Measurements from ENCODE around the gene CGB3. TPM values are rescaled to one million over a fixed set of nuclear protein-coding genes. Genes with fewer than 3 reads are reported as not detected.
"Not testable (repeated sequence)": the region's sequence is repeated elsewhere in the genome, so short reads cannot be mapped to it uniquely, and the experiment has no call there.

Gene CGB3
- total and polyA plus RNA-seq, 5 donors from 2014 or later: not detected

DNA sequence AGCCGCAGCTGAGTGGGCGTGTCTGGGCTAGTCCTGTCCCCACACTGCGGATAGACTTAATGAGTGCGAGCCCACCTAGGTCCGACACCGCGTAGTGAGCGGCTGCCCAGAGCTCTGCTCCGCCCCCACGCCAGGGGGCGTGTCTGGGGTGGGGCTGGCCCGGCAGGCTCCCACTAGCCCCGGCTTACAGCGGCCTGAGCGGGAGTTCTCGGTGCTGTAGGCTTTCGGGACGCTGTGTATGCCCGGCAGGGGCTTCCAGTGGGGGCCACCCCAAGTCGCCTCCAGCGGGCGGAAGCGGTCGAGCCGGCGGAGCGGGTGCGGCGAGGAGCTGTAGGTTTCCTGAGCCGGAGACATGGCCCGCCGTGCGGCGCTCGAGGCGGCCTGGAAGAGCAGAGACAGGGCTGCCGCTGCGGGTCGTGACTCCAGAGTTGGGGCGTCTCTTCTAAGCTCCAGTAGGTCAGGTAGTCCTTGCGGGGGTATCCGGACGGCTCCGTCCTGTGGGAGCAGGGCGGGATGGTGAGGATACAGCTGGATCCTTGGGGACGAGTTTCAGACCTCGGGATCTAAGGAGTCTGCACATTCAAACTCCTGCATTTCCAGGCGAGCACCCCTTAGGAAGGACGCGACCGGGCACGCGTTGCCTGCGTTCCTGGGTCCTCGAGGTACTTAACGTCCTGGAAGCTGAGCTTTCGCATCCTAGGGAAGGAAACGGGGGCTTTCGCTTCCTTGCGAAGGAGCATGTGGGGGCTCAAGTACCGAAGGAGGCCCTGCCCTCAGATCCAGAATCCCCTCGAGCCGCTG is 32.2 kb upstream of the CGB3 start:
- peaks cover 56% of the 10 kb centered on the region for H3K27me3 Mint-ChIP-seq
- peaks cover 3% of the 10 kb centered on the region for H3K27me3 ChIP-seq (ENCODE audit: control insufficient read depth, insufficient read depth, low read length)
- peaks cover 25% of the 10 kb centered on the region for H3K4me1 ChIP-seq (ENCODE audit: control insufficient read depth, insufficient read depth, low read length, poor library complexity, severe bottlenecking)
- H3K4me3 ChIP-seq (ENCODE audit: low read depth, low read length): peak overlapping the region; percentile 32
- no peak overlapping the region for H3K27ac Mint-ChIP-seq
- no peaks in the 10 kb centered on the region for H3K9me3 ChIP-seq (ENCODE audit: control insufficient read depth in 2 of 2, low read length in 2 of 2)
- peaks cover 0 to 23% (median 10%) of the 10 kb centered on the region in 4 donors for H3K4me1 Mint-ChIP-seq
- no peaks in the 10 kb centered on the region for H3K36me3 Mint-ChIP-seq
- H3K36me3 ChIP-seq (ENCODE audit: control insufficient read depth, insufficient read depth, low read length): no peaks in the 10 kb centered on the region
- H3K4me3 Mint-ChIP-seq: peak overlapping the region; percentile 82 to 88 (median 86)
- ATAC-seq (ENCODE audit: low read depth in 2 of 2): peak; percentile 63 to 66
- peak; percentile 45 to 58 (median 47) for DNase-seq
- no peak overlapping the region for H3K27ac ChIP-seq (ENCODE audit: insufficient read depth, low read length, poor library complexity, severe bottlenecking)
- H3K9me3 Mint-ChIP-seq: peaks cover 0 to 5% (median 0%) of the 10 kb centered on the region in 7 donors

GRCh38 chr19:49050376-49051033 is 26.4 kb upstream of the CGB3 start:
- not testable (repeated sequence) for H3K9me3 Mint-ChIP-seq; H3K27me3 ChIP-seq (ENCODE audit: control insufficient read depth, insufficient read depth, low read length); H3K4me3 ChIP-seq (ENCODE audit: low read depth, low read length); ATAC-seq (ENCODE audit: low read depth in 2 of 2); H3K4me3 Mint-ChIP-seq; DNase-seq; H3K27me3 Mint-ChIP-seq; H3K36me3 Mint-ChIP-seq; H3K9me3 ChIP-seq (ENCODE audit: control insufficient read depth in 2 of 2, low read length in 2 of 2); H3K27ac ChIP-seq (ENCODE audit: insufficient read depth, low read length, poor library complexity, severe bottlenecking); H3K4me1 Mint-ChIP-seq; H3K36me3 ChIP-seq (ENCODE audit: control insufficient read depth, insufficient read depth, low read length); H3K4me1 ChIP-seq (ENCODE audit: control insufficient read depth, insufficient read depth, low read length, poor library complexity, severe bottlenecking); H3K27ac Mint-ChIP-seq

GRCh38 chr19:49049834-49050233 is 25.7 kb upstream of the CGB3 start:
- not testable (repeated sequence) for H3K9me3 Mint-ChIP-seq, H3K27ac Mint-ChIP-seq, H3K36me3 Mint-ChIP-seq

GRCh38 chr19:49049011-49049410 is 24.9 kb upstream of the CGB3 start, which contains the start of gene CGB8:
Gene CGB8, minus strand, starts transcription at chr19:49049111. Its CDS starts 372 bp downstream, at chr19:49048739.
- H3K4me1 ChIP-seq (ENCODE audit: control insufficient read depth, insufficient read depth, low read length, poor library complexity, severe bottlenecking); H3K9me3 Mint-ChIP-seq; H3K4me3 Mint-ChIP-seq; H3K36me3 ChIP-seq (ENCODE audit: control insufficient read depth, insufficient read depth, low read length); ATAC-seq (ENCODE audit: low read depth in 2 of 2); DNase-seq; H3K27me3 Mint-ChIP-seq; H3K4me1 Mint-ChIP-seq; H3K27ac ChIP-seq (ENCODE audit: insufficient read depth, low read length, poor library complexity, severe bottlenecking); H3K4me3 ChIP-seq (ENCODE audit: low read depth, low read length); H3K9me3 ChIP-seq (ENCODE audit: control insufficient read depth in 2 of 2, low read length in 2 of 2); H3K27ac Mint-ChIP-seq; H3K36me3 Mint-ChIP-seq; H3K27me3 ChIP-seq (ENCODE audit: control insufficient read depth, insufficient read depth, low read length): not testable (repeated sequence)

More at GRCh38 chr19:49049834-49050233, 25.7 kb upstream of the CGB3 start:
- H3K27me3 ChIP-seq (ENCODE audit: control insufficient read depth, insufficient read depth, low read length); H3K4me3 Mint-ChIP-seq; H3K4me3 ChIP-seq (ENCODE audit: low read depth, low read length); H3K36me3 ChIP-seq (ENCODE audit: control insufficient read depth, insufficient read depth, low read length); H3K9me3 ChIP-seq (ENCODE audit: control insufficient read depth in 2 of 2, low read length in 2 of 2); DNase-seq; H3K4me1 ChIP-seq (ENCODE audit: control insufficient read depth, insufficient read depth, low read length, poor library complexity, severe bottlenecking); H3K4me1 Mint-ChIP-seq; H3K27me3 Mint-ChIP-seq; ATAC-seq (ENCODE audit: low read depth in 2 of 2); H3K27ac ChIP-seq (ENCODE audit: insufficient read depth, low read length, poor library complexity, severe bottlenecking): not testable (repeated sequence)

DNA sequence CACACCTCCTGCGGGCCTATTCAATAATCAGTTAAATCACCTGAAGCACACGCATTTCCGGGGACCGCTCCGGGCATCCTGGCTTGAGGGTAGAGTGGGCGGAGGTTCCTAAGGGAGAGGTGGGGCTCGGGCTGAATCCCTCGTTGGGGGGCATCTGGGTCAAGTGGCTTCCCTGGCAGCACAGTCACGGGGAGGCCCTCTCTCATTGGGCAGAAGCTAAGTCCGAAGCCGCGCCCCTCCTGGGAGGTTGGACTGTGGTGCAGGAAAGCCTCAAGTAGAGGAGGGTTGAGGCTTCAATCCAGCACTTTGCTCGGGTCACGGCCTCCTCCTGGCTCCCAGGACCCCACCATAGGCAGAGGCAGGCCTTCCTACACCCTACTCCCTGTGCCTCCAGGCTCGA is 19.4 kb upstream of the CGB3 start, which contains the start of gene CGB5:
CGB5 (plus strand) TSS at position 301 of the 400 bp plus-strand sequence. CDS start 362 bp downstream, outside the sequence.
- not testable (repeated sequence) for H3K36me3 ChIP-seq (ENCODE audit: control insufficient read depth, insufficient read depth, low read length); H3K9me3 Mint-ChIP-seq; DNase-seq; H3K4me1 Mint-ChIP-seq; H3K4me3 ChIP-seq (ENCODE audit: low read depth, low read length); H3K9me3 ChIP-seq (ENCODE audit: control insufficient read depth in 2 of 2, low read length in 2 of 2); ATAC-seq (ENCODE audit: low read depth in 2 of 2); H3K4me3 Mint-ChIP-seq; H3K27ac Mint-ChIP-seq; H3K27me3 ChIP-seq (ENCODE audit: control insufficient read depth, insufficient read depth, low read length); H3K27me3 Mint-ChIP-seq; H3K4me1 ChIP-seq (ENCODE audit: control insufficient read depth, insufficient read depth, low read length, poor library complexity, severe bottlenecking); H3K27ac ChIP-seq (ENCODE audit: insufficient read depth, low read length, poor library complexity, severe bottlenecking); H3K36me3 Mint-ChIP-seq

- H3K4me1 Mint-ChIP-seq; H3K27me3 Mint-ChIP-seq; H3K9me3 ChIP-seq (ENCODE audit: control insufficient read depth in 2 of 2, low read length in 2 of 2); H3K36me3 Mint-ChIP-seq; H3K36me3 ChIP-seq (ENCODE audit: control insufficient read depth, insufficient read depth, low read length); H3K27ac Mint-ChIP-seq; H3K4me3 ChIP-seq (ENCODE audit: low read depth, low read length); DNase-seq; H3K4me3 Mint-ChIP-seq; H3K9me3 Mint-ChIP-seq; H3K27ac ChIP-seq (ENCODE audit: insufficient read depth, low read length, poor library complexity, severe bottlenecking); H3K4me1 ChIP-seq (ENCODE audit: control insufficient read depth, insufficient read depth, low read length, poor library complexity, severe bottlenecking); H3K27me3 ChIP-seq (ENCODE audit: control insufficient read depth, insufficient read depth, low read length); ATAC-seq (ENCODE audit: low read depth in 2 of 2): not testable (repeated sequence)
Measured at GRCh38 chr19:49042666-49043065, 18.5 kb upstream of the CGB3 start.

DNA sequence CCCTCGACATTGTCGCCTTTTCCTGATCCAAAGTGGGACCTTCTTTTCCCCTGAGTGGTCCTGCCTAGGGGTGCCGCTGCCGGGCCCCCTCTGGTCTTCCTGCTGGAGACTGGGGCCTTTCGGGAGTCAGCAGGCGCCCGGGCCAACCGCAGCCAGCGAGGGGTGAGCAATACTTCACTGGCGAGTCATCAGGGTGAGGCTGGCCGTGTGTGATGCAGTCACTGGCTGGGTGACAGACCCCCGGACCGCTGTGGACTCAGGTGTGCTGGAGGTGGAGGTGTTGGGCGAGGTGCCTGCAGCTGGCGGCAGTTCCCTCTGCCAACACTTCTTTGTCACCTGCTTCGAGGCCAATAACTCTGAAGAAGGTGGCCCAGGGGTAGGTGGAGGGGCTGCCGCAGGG is 18.0 kb upstream of the CGB3 start:
- Histone ChIP-seq H3K4me3 (ENCODE audit: low read depth, low read length) (no peak overlapping the region), H3K27me3 (ENCODE audit: control insufficient read depth, insufficient read depth, low read length) (no peaks in the 10 kb centered on the region), H3K9me3 (ENCODE audit: control insufficient read depth in 2 of 2, low read length in 2 of 2) (no peaks in the 10 kb centered on the region), H3K36me3 (ENCODE audit: control insufficient read depth, insufficient read depth, low read length) (no peaks in the 10 kb centered on the region), H3K27ac (ENCODE audit: insufficient read depth, low read length, poor library complexity, severe bottlenecking) (no peak overlapping the region), H3K4me1 (ENCODE audit: control insufficient read depth, insufficient read depth, low read length, poor library complexity, severe bottlenecking) (no peaks in the 10 kb centered on the region)
- Mint-ChIP-seq H3K36me3 (no peaks in the 10 kb centered on the region), H3K27ac (peak overlapping the region in 1 of 3 donors; percentile 72), H3K27me3 (no peaks in the 10 kb centered on the region), H3K4me3 (no peak overlapping the region), H3K4me1 (no peaks in the 10 kb centered on the region), H3K9me3 (no peaks in the 10 kb centered on the region)
- ATAC-seq (ENCODE audit: low read depth in 2 of 2) (no peak), DNase-seq (no peak)

- H3K4me1 ChIP-seq (ENCODE audit: control insufficient read depth, insufficient read depth, low read length, poor library complexity, severe bottlenecking); DNase-seq; H3K4me1 Mint-ChIP-seq; H3K9me3 ChIP-seq (ENCODE audit: control insufficient read depth in 2 of 2, low read length in 2 of 2); H3K4me3 ChIP-seq (ENCODE audit: low read depth, low read length); H3K4me3 Mint-ChIP-seq; H3K27me3 ChIP-seq (ENCODE audit: control insufficient read depth, insufficient read depth, low read length); H3K27me3 Mint-ChIP-seq; H3K36me3 ChIP-seq (ENCODE audit: control insufficient read depth, insufficient read depth, low read length); H3K27ac Mint-ChIP-seq; H3K36me3 Mint-ChIP-seq; H3K9me3 Mint-ChIP-seq; ATAC-seq (ENCODE audit: low read depth in 2 of 2); H3K27ac ChIP-seq (ENCODE audit: insufficient read depth, low read length, poor library complexity, severe bottlenecking): not testable (repeated sequence)
Measured at GRCh38 chr19:49039736-49040135, 15.6 kb upstream of the CGB3 start.
